DMS53 treated with DMSO at 0.1 percent for 48 hours (cell line): Measurements from ENCODE around the gene DPY30.

Experiments used
- DNase-seq: peaks from one replicate; lab custom pipeline; 2025; ENCODE audit not compliant: unreplicated experiment; lab: John Stamatoyannopoulos, UW

Gene DPY30

GRCh38 chr2:31978436-31978835 lies 61.2 kb downstream of the DPY30 start:
- no peak for DNase-seq
